Stimulated activated CD8-positive, alpha-beta memory T cell treated with anti-CD3 and anti-CD28 coated beads, Interleukin-7, amount 100 ng/mL, for 48 hours (primary cell): ENCODE results near the gene CYBC1.

Experiments used
- DNase-seq, 2 donors: peaks; one replicate each; pipeline ENCODE4 v3.0.0-alpha.2; 2020; ENCODE audit warnings: low read depth in 1 of 2; ENCODE audit errors: extremely low read depth in 1 of 2

The CYBC1 gene

GRCh38 chr17:82449131-82449882 lies 1.2 kb downstream of the CYBC1 start:
- DNase-seq: peak; percentile 53 to 69

GRCh38 chr17:82447876-82448275 lies 2.7 kb downstream of the CYBC1 start:
- no peak for DNase-seq

GRCh38 chr17:82446649-82447048 lies 3.9 kb downstream of the CYBC1 start:
- DNase-seq: no peak

- no peak for DNase-seq
Observed at GRCh38 chr17:82446124-82446523, 4.4 kb downstream of the CYBC1 start.

- no peak for DNase-seq
Observed at GRCh38 chr17:82445542-82445941, 5.0 kb downstream of the CYBC1 start.

GRCh38 chr17:82444941-82445521 lies 5.5 kb downstream of the CYBC1 start:
- DNase-seq: no peak

- DNase-seq: no peak
Observed at GRCh38 chr17:82444284-82444893, 6.2 kb downstream of the CYBC1 start.

- DNase-seq: no peak
Observed at GRCh38 chr17:82443465-82444283, 6.9 kb downstream of the CYBC1 start.

- DNase-seq: no peak
Observed at GRCh38 chr17:82442643-82443464, 7.7 kb downstream of the CYBC1 start.

GRCh38 chr17:82441691-82442487 lies 8.7 kb downstream of the CYBC1 start:
- DNase-seq: no peak

- no peak for DNase-seq
Observed at GRCh38 chr17:82440991-82441627, 9.4 kb downstream of the CYBC1 start.

- no peak for DNase-seq
Observed at GRCh38 chr17:82440469-82440981, 10.0 kb downstream of the CYBC1 start.

GRCh38 chr17:82439829-82440365 lies 10.7 kb downstream of the CYBC1 start:
- no peak for DNase-seq

GRCh38 chr17:82439194-82439828 lies 11.2 kb downstream of the CYBC1 start:
- DNase-seq: no peak

- DNase-seq: no peak
Observed at GRCh38 chr17:82438401-82439193, 12.0 kb downstream of the CYBC1 start.

- DNase-seq: no peak
Observed at GRCh38 chr17:82437325-82437668, 13.3 kb downstream of the CYBC1 start.

- DNase-seq: no peak
Observed at GRCh38 chr17:82436601-82437324, 13.8 kb downstream of the CYBC1 start.
